SHP77 treated with DMSO at 0.1 percent for 48 hours (cell line): Measurements from ENCODE around the gene KCNMA1.

Experiments
- DNase-seq: peaks from one replicate; lab custom pipeline; 2025; lab: John Stamatoyannopoulos, UW

KCNMA1 gene

GRCh38 chr10:76939933-76940468, 697.6 kb downstream of the KCNMA1 start:
- no peak for DNase-seq

GRCh38 chr10:76937181-76937600, 700.4 kb downstream of the KCNMA1 start:
- DNase-seq, result no peak

DNA sequence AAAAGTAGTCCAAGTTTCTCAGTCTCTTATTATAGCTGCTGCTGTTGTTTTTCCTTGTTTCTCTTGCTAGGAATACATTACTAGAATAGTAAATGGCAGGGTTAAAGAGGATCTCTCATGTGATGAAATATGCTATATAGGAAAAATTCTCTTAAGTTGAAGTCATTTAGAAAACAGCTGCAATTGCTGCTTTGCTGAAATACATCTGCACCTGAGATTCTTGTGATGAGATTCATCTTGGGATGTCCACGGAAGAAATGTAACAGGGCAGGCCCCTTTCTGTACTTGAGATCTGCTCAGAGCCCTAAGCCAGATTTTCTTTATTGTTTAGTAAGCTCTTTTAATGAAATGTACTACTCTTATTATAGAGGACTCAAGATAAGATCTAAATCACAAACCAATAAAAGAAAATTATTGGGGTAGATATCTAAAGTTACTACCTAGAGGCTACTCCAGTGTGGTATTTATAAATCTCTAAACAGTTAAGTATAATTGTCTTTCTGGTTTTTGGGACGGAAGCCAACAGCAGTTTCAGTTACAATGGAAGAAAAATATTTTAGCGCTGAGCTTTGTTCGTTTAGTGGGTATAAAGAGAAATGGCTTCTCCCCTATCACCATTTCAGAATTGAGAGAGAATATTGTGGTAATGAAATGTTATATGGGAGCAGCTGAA, 701.5 kb downstream of the KCNMA1 start:
- no peak for DNase-seq

GRCh38 chr10:76928565-76928964, 709.0 kb downstream of the KCNMA1 start:
- DNase-seq, result no peak

DNA sequence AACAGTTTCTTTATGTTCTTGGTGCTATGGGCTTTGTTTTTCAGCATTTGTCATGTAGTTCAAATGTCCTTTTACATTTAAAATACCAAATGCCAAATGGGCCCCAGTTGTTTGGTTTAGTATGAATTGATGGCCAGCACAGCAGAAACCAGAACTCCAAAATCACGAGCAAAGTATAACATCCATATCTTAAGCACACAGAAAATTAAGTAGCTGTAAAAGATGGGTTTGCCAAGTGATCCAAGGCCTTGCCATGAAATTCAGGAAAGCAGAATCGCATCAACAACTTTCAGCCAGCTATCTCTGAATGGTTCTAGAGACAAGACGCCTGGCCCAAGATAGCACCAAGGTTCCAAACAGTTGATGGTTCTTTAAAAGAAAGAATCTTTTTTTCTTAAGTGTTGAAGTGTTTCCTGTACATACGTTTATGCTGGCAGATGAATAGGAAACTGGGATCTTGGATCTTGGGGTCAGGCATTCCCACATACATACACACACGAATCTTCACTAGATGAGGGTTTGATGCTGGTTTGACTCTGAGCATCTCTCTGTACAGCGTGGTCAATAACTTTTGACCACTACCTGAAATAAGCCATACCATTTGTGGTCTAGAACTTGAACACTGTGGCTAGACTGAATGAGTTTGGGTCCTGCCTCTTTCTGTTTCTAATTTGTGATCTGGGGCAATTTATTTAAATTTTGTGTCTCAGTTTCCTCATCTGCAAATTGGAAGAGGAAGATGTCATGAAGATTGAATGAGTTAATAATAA, 711.8 kb downstream of the KCNMA1 start:
- no peak for DNase-seq

DNA sequence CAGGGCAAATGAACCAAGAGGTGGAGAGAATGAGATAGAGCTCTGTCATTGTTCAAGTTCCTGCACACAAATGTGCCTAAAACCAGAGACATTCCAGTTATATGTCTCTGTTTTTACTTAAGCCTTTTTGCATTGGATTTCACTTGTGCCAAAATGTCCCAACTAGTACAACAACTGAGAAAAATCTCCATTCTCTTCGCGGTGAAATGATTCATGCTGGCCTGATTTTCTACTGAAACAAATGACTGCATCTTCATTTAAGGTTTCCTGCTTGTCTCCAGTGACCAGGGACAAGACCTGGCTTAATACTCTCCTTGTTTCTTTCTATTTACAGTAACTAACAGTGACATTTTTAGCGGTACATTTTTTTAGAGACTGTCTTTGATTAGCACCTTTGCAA, 714.9 kb downstream of the KCNMA1 start:
- DNase-seq, result no peak

- DNase-seq, result no peak
Observed at GRCh38 chr10:76921383-76922010, 716.1 kb downstream of the KCNMA1 start.

DNA sequence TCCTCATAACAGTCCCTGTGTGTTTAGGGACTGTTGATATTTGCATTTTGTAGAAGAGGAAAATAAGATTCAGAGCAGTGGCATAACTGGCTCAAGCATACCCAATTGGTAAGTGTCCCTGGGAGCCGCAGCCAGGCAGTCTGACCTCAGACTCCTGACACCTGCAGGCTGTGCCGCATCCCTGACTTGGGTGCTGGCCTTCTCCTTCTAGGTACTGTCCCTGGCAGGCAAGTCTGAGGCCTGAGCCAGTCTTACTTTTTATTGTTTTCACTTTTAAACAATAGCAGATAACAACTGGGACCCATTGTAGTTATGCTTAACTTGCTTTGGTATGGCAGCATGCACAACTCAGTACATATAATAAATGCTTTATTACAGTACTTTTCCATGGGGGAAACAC, 717.0 kb downstream of the KCNMA1 start:
- DNase-seq, result no peak

GRCh38 chr10:76918106-76918505, 719.5 kb downstream of the KCNMA1 start:
- no peak for DNase-seq

GRCh38 chr10:76917071-76917470, 720.5 kb downstream of the KCNMA1 start:
- DNase-seq, result no peak

- no peak for DNase-seq
Observed at GRCh38 chr10:76916536-76916935, 721.1 kb downstream of the KCNMA1 start.

DNA sequence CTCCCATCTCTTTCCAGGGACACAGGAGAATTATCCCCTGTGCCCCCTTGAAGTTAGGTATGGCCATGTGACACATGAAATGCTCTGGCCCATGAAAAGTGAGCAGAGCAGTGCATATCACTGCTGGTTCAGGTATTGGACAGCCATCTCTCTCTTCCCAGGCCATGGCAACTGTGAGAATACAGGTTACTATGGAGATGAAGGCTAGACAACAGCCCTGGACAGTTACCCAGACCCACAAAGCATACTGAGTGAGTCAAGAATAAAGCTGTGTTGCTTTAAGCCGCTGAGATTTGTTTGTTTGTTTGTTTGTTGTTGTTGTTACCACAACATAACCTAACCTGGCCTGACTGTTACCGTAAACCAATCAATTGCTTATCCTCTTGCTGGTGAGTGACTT, 722.3 kb downstream of the KCNMA1 start:
- DNase-seq, result no peak

GRCh38 chr10:76911184-76911583, 726.4 kb downstream of the KCNMA1 start:
- no peak for DNase-seq

- DNase-seq, result no peak
Observed at GRCh38 chr10:76910184-76910962, 727.2 kb downstream of the KCNMA1 start.

- no peak for DNase-seq
Observed at GRCh38 chr10:76906256-76906655, 731.4 kb downstream of the KCNMA1 start.

DNA sequence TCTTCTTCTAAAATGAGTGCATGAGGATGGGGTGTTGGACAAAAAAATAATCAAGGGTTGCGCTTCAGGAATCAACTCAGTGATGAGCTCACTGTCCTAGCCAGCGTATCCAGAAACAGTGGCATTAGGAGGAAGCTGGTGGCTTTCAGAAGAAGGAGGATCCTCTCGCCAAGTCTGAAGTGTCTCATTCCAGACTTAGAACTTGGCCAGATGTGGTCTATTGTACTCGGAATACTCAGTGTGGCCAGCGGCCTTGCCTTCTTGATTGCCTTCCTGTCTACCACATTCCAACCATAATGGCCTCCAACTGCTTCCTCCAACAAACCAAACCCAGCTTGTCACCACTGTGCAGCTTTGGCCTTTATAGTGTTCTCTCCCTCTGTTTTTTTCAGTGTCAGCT, 732.4 kb downstream of the KCNMA1 start:
- DNase-seq, result no peak

DNA sequence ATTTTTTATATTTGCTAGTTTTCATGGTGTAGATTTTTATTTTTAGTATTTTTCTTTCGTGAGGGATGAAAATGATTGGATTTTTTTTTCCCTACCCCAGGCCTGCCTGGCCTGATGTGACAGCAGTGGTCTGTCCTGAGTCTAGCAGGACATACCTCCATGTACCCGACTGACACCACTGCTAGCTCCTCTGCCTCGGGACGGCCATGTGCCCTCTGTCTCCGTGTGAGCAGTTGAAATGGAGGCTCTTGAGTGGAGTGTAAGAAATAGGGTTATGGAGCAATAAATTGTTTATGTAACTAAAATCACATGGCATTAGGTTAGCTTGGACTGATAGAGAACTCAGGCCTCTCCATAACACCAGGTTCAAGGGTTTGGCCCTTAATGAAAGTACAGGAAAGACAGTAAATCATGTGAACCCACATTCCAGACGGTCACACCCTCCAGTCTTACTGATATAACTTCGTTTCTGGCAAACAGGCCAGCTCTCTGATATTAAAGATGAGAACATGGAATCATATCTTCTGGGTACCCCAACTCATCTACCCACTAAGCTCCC, 734.1 kb downstream of the KCNMA1 start:
- no peak for DNase-seq

GRCh38 chr10:76902949-76903348, 734.7 kb downstream of the KCNMA1 start:
- no peak for DNase-seq

- DNase-seq, result no peak
Observed at GRCh38 chr10:76901701-76902100, 735.9 kb downstream of the KCNMA1 start.

DNA sequence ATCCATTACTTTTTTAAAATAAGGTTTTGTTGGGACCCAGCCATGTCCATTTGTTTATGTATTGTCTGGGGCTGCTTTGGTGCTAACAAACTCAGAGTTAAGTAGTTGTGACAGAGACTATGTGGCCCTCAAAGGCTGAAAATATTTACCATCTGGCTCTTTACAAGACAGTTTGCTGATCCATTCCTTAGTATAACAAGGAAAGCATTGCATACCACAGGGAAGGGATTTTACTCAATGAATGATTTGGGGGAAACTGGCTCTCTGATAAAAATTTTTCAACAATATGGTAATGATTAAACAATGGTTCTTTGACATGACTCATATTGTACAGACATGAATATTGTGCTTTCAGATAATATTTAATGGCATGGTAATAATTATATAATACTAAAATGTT, 738.1 kb downstream of the KCNMA1 start:
- DNase-seq, result no peak

GRCh38 chr10:76892766-76893479, 744.7 kb downstream of the KCNMA1 start:
- no peak for DNase-seq
